Astrocyte (in vitro differentiated cells and primary cell): ENCODE results near the gene GIT1. TPM values are rescaled to one million over a fixed set of nuclear protein-coding genes. Genes with fewer than 3 reads are reported as not detected.

Experiments used
- DNase-seq: peaks from one replicate; pipeline ENCODE4 v3.0.0-alpha.2; 2010; ENCODE audit warnings: low read depth
- FAIRE-seq: peaks from 2 replicates; lab custom pipeline; 2011; peaks lifted over from hg19 to GRCh38; lab: Jason Lieb, UNC
- H2AFZ ChIP-seq: 2 replicates; pipeline ENCODE4 v1.6.0; 2012; ENCODE audit warnings: low read depth, low read length, inconsistent platforms
- H3K27ac ChIP-seq: 2 replicates; pipeline ENCODE4 v1.5.1; 2011; ENCODE audit warnings: low read depth, low read length, inconsistent platforms
- H3K27me3 ChIP-seq: 2 replicates; pipeline ENCODE4 v1.6.0; 2011; ENCODE audit warnings: low read length, inconsistent platforms; ENCODE audit not compliant: insufficient read depth
- H3K36me3 ChIP-seq: 2 replicates; pipeline ENCODE4 v1.5.1; 2011; ENCODE audit warnings: low read length, inconsistent platforms; ENCODE audit not compliant: insufficient read depth
- H3K4me1 ChIP-seq: 2 replicates; pipeline ENCODE4 v1.5.1; 2011; ENCODE audit warnings: low read length, inconsistent platforms; ENCODE audit not compliant: insufficient read depth
- H3K4me2 ChIP-seq: 2 replicates; pipeline ENCODE4 v1.6.0; 2012; ENCODE audit warnings: low read length, inconsistent platforms
- H3K4me3 ChIP-seq: 2 replicates; pipeline ENCODE4 v1.5.1; 2011; ENCODE audit warnings: low read depth, mild to moderate bottlenecking, low read length, inconsistent platforms; ENCODE audit not compliant: insufficient read depth
- H3K79me2 ChIP-seq: 2 replicates; pipeline ENCODE4 v1.6.0; 2012; ENCODE audit warnings: mild to moderate bottlenecking, low read length, inconsistent platforms; ENCODE audit not compliant: insufficient read depth
- H3K9ac ChIP-seq: 2 replicates; pipeline ENCODE4 v1.6.0; 2012; ENCODE audit warnings: mild to moderate bottlenecking, low read length, inconsistent platforms
- H3K9me3 ChIP-seq: 2 replicates; pipeline ENCODE4 v1.5.1; 2012; ENCODE audit warnings: low read depth, mild to moderate bottlenecking, low read length, inconsistent platforms; ENCODE audit not compliant: insufficient read depth
- H4K20me1 ChIP-seq: 2 replicates; pipeline ENCODE4 v1.6.0; 2012; ENCODE audit warnings: low read length, inconsistent platforms; ENCODE audit not compliant: insufficient read depth
- H3K27ac Mint-ChIP-seq: one replicate; pipeline ENCODE4 v1.8.0; 2021; ENCODE audit warnings: mild to moderate bottlenecking, mixed read lengths; ENCODE audit not compliant: unreplicated experiment
- H3K27me3 Mint-ChIP-seq: one replicate; pipeline ENCODE4 v1.8.0; 2021; ENCODE audit warnings: low read depth, mixed read lengths; ENCODE audit not compliant: unreplicated experiment
- H3K36me3 Mint-ChIP-seq: one replicate; pipeline ENCODE4 v1.8.0; 2021; ENCODE audit warnings: low read depth, mixed read lengths; ENCODE audit not compliant: unreplicated experiment
- H3K4me1 Mint-ChIP-seq: one replicate; pipeline ENCODE4 v1.8.0; 2021; ENCODE audit warnings: low read depth, mixed read lengths; ENCODE audit not compliant: unreplicated experiment
- H3K4me3 Mint-ChIP-seq: one replicate; pipeline ENCODE4 v1.8.0; 2021; ENCODE audit warnings: mild to moderate bottlenecking, moderate library complexity, mixed read lengths; ENCODE audit not compliant: unreplicated experiment
- H3K9me3 Mint-ChIP-seq: one replicate; pipeline ENCODE4 v1.8.0; 2021; ENCODE audit warnings: mild to moderate bottlenecking, mixed read lengths; ENCODE audit not compliant: unreplicated experiment
- CTCF ChIP-seq: IDR thresholded peaks from 2 replicates; pipeline ENCODE4 v1.5.1; 2011; ENCODE audit warnings: low read depth, mild to moderate bottlenecking, inconsistent platforms, low read length, moderate library complexity; ENCODE audit not compliant: insufficient read depth
- EZH2 ChIP-seq: IDR thresholded peaks from 2 replicates; pipeline ENCODE4 v1.6.1; 2012; ENCODE audit warnings: mild to moderate bottlenecking, low read length, inconsistent platforms; ENCODE audit not compliant: insufficient read depth
- total RNA-seq: library from RNA; stranded (reverse); gene quantifications from 2 replicates; pipeline ENCODE4 v1.2.1, GENCODE V29; 2021

GIT1 gene
- total RNA-seq, 1 donor from 2014 or later, result 52.2 TPM

- Histone ChIP-seq H2AFZ (no peak overlapping the region), H3K27me3 (no peaks in the 10 kb centered on the region), H3K9me3 (no peaks in the 10 kb centered on the region), H3K36me3 (peaks cover 22% of the 10 kb centered on the region), H3K9ac (no peak overlapping the region), H3K4me2 (no peak overlapping the region), H4K20me1 (peaks cover 9% of the 10 kb centered on the region), H3K27ac (no peak overlapping the region), H3K4me1 (no peaks in the 10 kb centered on the region), H3K4me3 (no peak overlapping the region), H3K79me2 (no peaks in the 10 kb centered on the region)
- no peak for TF ChIP-seq EZH2
- TF ChIP-seq CTCF, result no peak
- Mint-ChIP-seq H3K9me3 (no peaks in the 10 kb centered on the region), H3K4me3 (no peak overlapping the region), H3K27me3 (no peaks in the 10 kb centered on the region), H3K27ac (no peak overlapping the region), H3K36me3 (peaks cover 4% of the 10 kb centered on the region), H3K4me1 (no peaks in the 10 kb centered on the region)
- DNase-seq (no peak), FAIRE-seq (no peak)
Observed at GRCh38 chr17:29526322-29526721, 63.1 kb downstream of the GIT1 start.

DNA sequence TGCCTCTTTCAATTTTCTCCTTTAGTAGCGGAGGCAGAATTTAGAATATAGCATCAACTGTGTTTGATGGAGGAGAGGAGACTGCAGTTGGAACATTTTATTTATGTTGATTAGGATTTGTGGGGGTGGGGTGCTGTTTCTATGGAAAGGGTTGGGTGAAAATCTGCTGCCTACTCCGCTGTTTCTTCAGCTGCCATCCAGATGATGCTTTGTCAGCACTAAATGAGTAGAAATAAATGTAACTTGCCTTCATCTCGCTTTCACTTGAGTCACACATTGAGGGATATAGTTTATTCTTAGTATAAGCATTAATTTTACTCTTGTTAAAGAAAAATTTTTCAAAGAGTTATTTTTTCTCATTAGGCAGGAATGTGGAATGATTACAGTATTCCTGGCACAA, 64.8 kb downstream of the GIT1 start:
- no peak for FAIRE-seq

More for the DNA sequence above, 64.8 kb downstream of the GIT1 start:
- H3K27me3 Mint-ChIP-seq, result no peaks in the 10 kb centered on the region
- H3K4me3 Mint-ChIP-seq, result no peak overlapping the region
- H3K36me3 Mint-ChIP-seq, result peaks cover 3% of the 10 kb centered on the region
- no peak for DNase-seq
- TF ChIP-seq EZH2 (no peak), CTCF (no peak)
- H3K9ac ChIP-seq, result no peak overlapping the region
- H3K4me3 ChIP-seq, result no peak overlapping the region
- H3K27ac Mint-ChIP-seq, result no peak overlapping the region
- peaks cover 19% of the 10 kb centered on the region for H3K36me3 ChIP-seq
- no peaks in the 10 kb centered on the region for H3K4me1 ChIP-seq
- no peaks in the 10 kb centered on the region for H3K9me3 Mint-ChIP-seq
- H2AFZ ChIP-seq, result no peak overlapping the region
- peaks cover 5% of the 10 kb centered on the region for H4K20me1 ChIP-seq
- no peaks in the 10 kb centered on the region for H3K27me3 ChIP-seq
- no peak overlapping the region for H3K27ac ChIP-seq
- no peak overlapping the region for H3K4me2 ChIP-seq
- no peaks in the 10 kb centered on the region for H3K4me1 Mint-ChIP-seq
- no peaks in the 10 kb centered on the region for H3K9me3 ChIP-seq
- no peaks in the 10 kb centered on the region for H3K79me2 ChIP-seq

Other genes starting within 250 kb of the GIT1 start
- 98.2 and 100 TPM in 2 replicates for gene TAOK1, start 199.3 kb downstream of the GIT1 start, total RNA-seq
- 8.6 and 9.7 TPM in 2 replicates for gene ABHD15, start 22.6 kb downstream of the GIT1 start, total RNA-seq
- gene TP53I13, start 20.9 kb downstream of the GIT1 start, total RNA-seq, result 31.7 and 31.8 TPM in 2 replicates
- gene ANKRD13B, start 3.5 kb upstream of the GIT1 start, total RNA-seq, result 16.3 and 17.9 TPM in 2 replicates
- 8.9 and 9.5 TPM in 2 replicates for gene CORO6, start 33.3 kb upstream of the GIT1 start, total RNA-seq